K562 (cell line): ENCODE results near the gene ZNF581. TPM values are rescaled to one million over a fixed set of nuclear protein-coding genes. Genes with fewer than 3 reads are reported as not detected.

ENCODE experiments used
- ATAC-seq: fragments of 200-7000 bp; cut with Tn5 transposase; 3 replicates; pipeline ENCODE4 v1.9.1; 2020; ENCODE audit warnings: moderate library complexity
- BruUV-seq: library from RNA; stranded (reverse); fragments of 400-500 nt; replicated peaks from 2 replicates; lab custom pipeline; 2021; lab: Mats Ljungman, UMichigan
- CTCF ChIA-PET: fragments of 300-600 bp; formaldehyde crosslinking; extraction: SDS; loops from one replicate; lab custom pipeline; 2021; ENCODE audit warnings: low intra/inter-chr PET ratio; lab: Yijun Ruan, JAX
- POLR2A ChIA-PET: fragments of 300-600, 350-650 bp; sonication (Branson Sonifier 250); formaldehyde crosslinking; extraction: SDS; loops from one replicate; lab custom pipeline; 2021; ENCODE audit warnings: antibody characterized with exemption, inconsistent platforms; lab: Yijun Ruan, JAX
- DNase-seq, 4 experiments: peaks; one replicate each; pipeline versions ENCODE4 v3.0.0 to v3.0.0-alpha.2; 2011 to 2018; ENCODE audit warnings: low spot score in 3 of 4, mixed read lengths in 3 of 4; ENCODE audit errors: extremely low read depth in 1 of 4
- FAIRE-seq: peaks from 2 replicates; lab custom pipeline; 2011; peaks lifted over from hg19 to GRCh38; lab: Jason Lieb, UNC
- H2AFZ ChIP-seq: 2 replicates; pipeline ENCODE4 v1.6.0; 2011; ENCODE audit warnings: low read depth, low read length, control low read depth, inconsistent platforms
- H3K27ac ChIP-seq: fragments of 200-600 bp; 3 replicates; pipeline ENCODE4 v1.8.0; 2011; ENCODE audit warnings: low read depth, mild to moderate bottlenecking, control low read depth, inconsistent platforms, low read length, moderate library complexity, mixed read lengths; ENCODE audit errors: extremely low read depth
- H3K27me3 ChIP-seq, 2 experiments: fragments of 300-600 bp in 1 of 2; 2 replicates in 1 of 2; 3 replicates in 1 of 2; pipeline versions ENCODE4 v1.6.0 to v1.8.0; 2011; ENCODE audit warnings: inconsistent platforms in 2 of 2, low read length in 2 of 2, mild to moderate bottlenecking in 1 of 2, mixed read lengths in 1 of 2, moderate library complexity in 1 of 2; ENCODE audit not compliant: control insufficient read depth in 2 of 2, insufficient read depth in 2 of 2
- H3K36me3 ChIP-seq: fragments of 300-600 bp; 3 replicates; pipeline ENCODE4 v1.8.0; 2011; ENCODE audit warnings: mild to moderate bottlenecking, low read length, inconsistent platforms; ENCODE audit not compliant: control insufficient read depth, insufficient read depth
- H3K4me1 ChIP-seq, 2 experiments: fragments of 200-600 bp in 1 of 2; replicated peaks in 1 of 2; 2 replicates in 1 of 2; 3 replicates in 1 of 2; pipeline versions ENCODE4 v1.5.1 to v1.8.0; 2011; ENCODE audit warnings: inconsistent platforms in 2 of 2, low read length in 2 of 2, mild to moderate bottlenecking in 1 of 2, mixed read lengths in 1 of 2, moderate library complexity in 1 of 2; ENCODE audit not compliant: control insufficient read depth in 2 of 2, insufficient read depth in 2 of 2
- H3K4me2 ChIP-seq: 2 replicates; pipeline ENCODE4 v1.6.1; 2011; ENCODE audit warnings: low read length, control low read depth, inconsistent platforms, mixed read lengths; ENCODE audit not compliant: insufficient read depth
- H3K4me3 ChIP-seq: fragments of 200-600 bp; sonication (generic), shearing (Covaris generic); 2 replicates; pipeline ENCODE4 v1.5.1; 2016; ENCODE audit warnings: control low read depth, inconsistent platforms
- H3K79me2 ChIP-seq: fragments of 200-600 bp; 3 replicates; pipeline ENCODE4 v1.8.0; 2011; ENCODE audit warnings: low read length, inconsistent platforms; ENCODE audit not compliant: control insufficient read depth, insufficient read depth
- H3K9ac ChIP-seq, 2 experiments: 2 replicates each; pipeline versions ENCODE4 v1.6.0 to v1.6.1; 2011; ENCODE audit warnings: low read depth in 2 of 2, low read length in 2 of 2, control low read depth in 1 of 2, inconsistent platforms in 1 of 2, mild to moderate bottlenecking in 1 of 2, mixed read lengths in 1 of 2; ENCODE audit not compliant: insufficient read depth in 1 of 2
- H3K9me1 ChIP-seq: one replicate; pipeline ENCODE4 v1.6.0; 2011; ENCODE audit warnings: inconsistent platforms, mild to moderate bottlenecking, low read length, moderate library complexity; ENCODE audit not compliant: control insufficient read depth, insufficient read depth
- H3K9me3 ChIP-seq: replicated peaks from 2 replicates; pipeline ENCODE4 v1.5.1; 2011; ENCODE audit warnings: low read depth, low read length, inconsistent platforms; ENCODE audit not compliant: control insufficient read depth, insufficient read depth
- H4K20me1 ChIP-seq: replicated peaks from 2 replicates; pipeline ENCODE4 v1.6.1; 2011; ENCODE audit warnings: low read length, inconsistent platforms, mixed read lengths; ENCODE audit not compliant: control insufficient read depth, insufficient read depth
- MBD2 ChIP-seq: sonication (generic); IDR thresholded peaks from 2 replicates; pipeline ENCODE4 v1.6.1; 2016; ENCODE audit warnings: low read depth, borderline replicate concordance
- POLR2G ChIP-seq: fragments of 200-400 bp; formaldehyde crosslinking; IDR thresholded peaks from 2 replicates; pipeline ENCODE4 v1.6.1; 2017; ENCODE audit warnings: low read depth, mild to moderate bottlenecking, antibody characterized with exemption, low read length, moderate library complexity
- SUPT5H ChIP-seq: fragments of 450-650 bp; IDR thresholded peaks from 2 replicates; pipeline ENCODE4 v1.6.1; 2016
- TGIF2 ChIP-seq: sonication (generic); formaldehyde crosslinking; IDR thresholded peaks from 2 replicates; pipeline ENCODE4 v1.8.1; 2022; ENCODE audit warnings: mild to moderate bottlenecking, missing genetic modification reagents, moderate library complexity
- ZNF224 ChIP-seq: sonication (generic); formaldehyde crosslinking; IDR thresholded peaks from 2 replicates; pipeline ENCODE4 v1.8.0; 2022; ENCODE audit warnings: mild to moderate bottlenecking, missing genetic modification reagents
- WGBS: fragments of 100-300 bp; shearing (Covaris generic); methylation state at CpG from one replicate; pipeline ENCODE4 v1.1.6; 2016; ENCODE audit warnings: low coverage, mixed read lengths; ENCODE audit not compliant: insufficient coverage; ENCODE audit errors: missing lambda C conversion rate; 5-methylcytosine and 5-hydroxymethylcytosine counted together
- in situ Hi-C: fragments of 300-500 bp; cut with MboI; formaldehyde crosslinking; loops from 4 replicates; pipeline ENCODE4 v1.15.0; 2018; ENCODE audit warnings: inconsistent platforms, mixed read lengths
- intact Hi-C: fragments of 100-400 bp; cut with micrococcal nuclease; formaldehyde crosslinking; loops from 2 replicates; pipeline ENCODE4 v1.14.2; 2022
- polyA plus RNA-seq, 8 experiments: library from polyadenylated mRNA; depleted of rRNA in 4 of 8; stranded (reverse) in 5 of 8; unstranded in 3 of 8; fragments of >200 nt; fragmentation: Nextera tagmentation in 2 of 8; fragmentation: Illumina TruSeq in 1 of 8; extraction: Ambion mirVana in 2 of 8; extraction: Trizol in 1 of 8; gene quantifications; 2 replicates each; pipeline versions ENCODE4 v1.2.1 to v1.2.3, GENCODE V29; 2011 to 2014; ENCODE audit warnings: inconsistent platforms in 1 of 8, missing spikeins in 1 of 8
- total RNA-seq, 7 experiments: library from RNA; depleted of rRNA in 6 of 7; stranded (reverse); fragments of >200 nt in 6 of 7; fragmentation: Illumina TruSeq in 2 of 7; extraction: Trizol in 2 of 7; gene quantifications; 2 replicates each; pipeline versions ENCODE4 v1.2.1 to v1.2.3, GENCODE V29; 2011 to 2021; ENCODE audit warnings: low replicate concordance in 1 of 7
- TF ChIP-seq, protein P1 (sequence below), 2 experiments: fragments of 450-650 bp; IDR thresholded peaks; 2 replicates each; pipeline ENCODE4 v1.6.1; 2016

The ZNF581 gene
- total and polyA plus RNA-seq, 9 of the 15 experiments (the other 6 are each of a cell fraction or from before 2014, with no cell fraction given), result 2.4 to 39.4 (median 15.4) TPM

DNA sequence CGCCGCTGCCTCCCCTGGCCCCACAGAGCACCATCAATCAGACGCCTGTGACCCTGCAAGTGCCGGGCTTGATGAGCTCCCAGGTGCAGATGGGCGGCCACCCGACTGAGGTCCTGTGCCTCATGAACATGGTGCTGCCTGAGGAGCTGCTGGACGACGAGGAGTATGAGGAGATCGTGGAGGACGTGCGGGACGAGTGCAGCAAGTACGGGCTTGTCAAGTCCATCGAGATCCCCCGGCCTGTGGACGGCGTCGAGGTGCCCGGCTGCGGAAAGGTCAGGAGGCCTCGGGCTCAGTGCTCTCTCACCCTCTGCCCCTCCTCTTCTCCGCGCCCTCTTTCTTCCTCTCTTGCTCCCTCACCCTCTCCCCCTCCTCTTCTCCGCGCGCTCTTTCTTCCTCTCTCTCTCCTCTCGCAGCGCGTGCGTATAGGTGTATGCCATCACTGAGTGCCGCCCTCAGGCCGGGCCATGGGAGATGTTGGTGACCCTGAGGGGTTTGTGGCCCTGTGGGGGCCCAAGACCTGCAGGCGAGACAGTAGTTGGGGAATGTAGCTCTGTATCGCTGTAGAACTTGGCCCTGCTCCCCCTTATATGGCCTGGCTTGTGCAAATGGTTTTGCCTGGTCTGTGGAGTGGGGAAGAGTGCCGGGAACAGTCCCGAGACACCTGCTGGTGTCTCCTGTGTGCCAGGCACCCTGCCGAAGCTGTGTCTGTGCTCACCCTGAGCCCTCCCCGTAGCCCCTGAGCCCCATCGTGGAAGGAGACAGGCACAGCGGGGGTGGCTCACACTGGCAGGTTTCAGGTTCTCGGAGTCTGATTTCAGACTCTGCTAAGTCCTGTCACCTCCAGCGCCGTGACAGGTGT lies 26.2 kb downstream of the ZNF581 start:
- H3K36me3 ChIP-seq, result peaks cover 93% of the 10 kb centered on the region
- FAIRE-seq (no peak), DNase-seq (no peak), ATAC-seq (no peak)
- no peak overlapping the region for H2AFZ ChIP-seq
- in situ Hi-C loops, result no loop called here
- no peaks in the 10 kb centered on the region for H3K9me3 ChIP-seq
- no TSS peak for BruUV-seq
- ChIA-PET CTCF (no interaction called here), POLR2A (interaction anchor here (1.1 to 3.1 kb wide), 2 partner anchors 13 to 15 kb away, joined by 6 to 11 read pairs; partner anchors contain the start of gene U2AF2)
- H3K4me1 ChIP-seq, result peaks cover 25 to 43% of the 10 kb centered on the region in 2 experiments
- 91% methylated on average over 33 of the region's 43 CpGs for WGBS
- no peak overlapping the region for H3K4me2 ChIP-seq
- H3K27ac ChIP-seq, result no peak overlapping the region
- intact Hi-C loops, result no loop called here
- peaks cover 5% of the 10 kb centered on the region for H3K9me1 ChIP-seq
- H3K79me2 ChIP-seq, result peaks cover 83% of the 10 kb centered on the region
- peaks cover 53% of the 10 kb centered on the region for H4K20me1 ChIP-seq
- no peak overlapping the region for H3K9ac ChIP-seq
- TF ChIP-seq, protein P1, sequence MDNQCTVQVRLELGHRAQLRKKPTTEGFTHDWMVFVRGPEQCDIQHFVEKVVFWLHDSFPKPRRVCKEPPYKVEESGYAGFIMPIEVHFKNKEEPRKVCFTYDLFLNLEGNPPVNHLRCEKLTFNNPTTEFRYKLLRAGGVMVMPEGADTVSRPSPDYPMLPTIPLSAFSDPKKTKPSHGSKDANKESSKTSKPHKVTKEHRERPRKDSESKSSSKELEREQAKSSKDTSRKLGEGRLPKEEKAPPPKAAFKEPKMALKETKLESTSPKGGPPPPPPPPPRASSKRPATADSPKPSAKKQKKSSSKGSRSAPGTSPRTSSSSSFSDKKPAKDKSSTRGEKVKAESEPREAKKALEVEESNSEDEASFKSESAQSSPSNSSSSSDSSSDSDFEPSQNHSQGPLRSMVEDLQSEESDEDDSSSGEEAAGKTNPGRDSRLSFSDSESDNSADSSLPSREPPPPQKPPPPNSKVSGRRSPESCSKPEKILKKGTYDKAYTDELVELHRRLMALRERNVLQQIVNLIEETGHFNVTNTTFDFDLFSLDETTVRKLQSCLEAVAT (IDR thresholded peaks at IDR 0.05), result 0 out of 4 replicates have a peak, but pooled peaks of 1 of the 2 experiments have one; percentile 24
- TF ChIP-seq SUPT5H, result peak; percentile 28; the same call in 1 of the 2 replicates
- TF ChIP-seq TGIF2 (CRISPR knock-in tag), result no peak
- TF ChIP-seq POLR2G, result peak; percentile 49
- no peak for TF ChIP-seq MBD2
- TF ChIP-seq ZNF224 (CRISPR knock-in tag), result no peak
- no peaks in the 10 kb centered on the region for H3K27me3 ChIP-seq
- no peak overlapping the region for H3K4me3 ChIP-seq
